IMR-90 (cell line): ENCODE results near the gene NUMA1. TPM values are rescaled to one million over a fixed set of nuclear protein-coding genes. Genes with fewer than 3 reads are reported as not detected.

Experiments used
- ATAC-seq: fragments of 200-7000 bp; cut with Tn5 transposase; 2 replicates; pipeline ENCODE4 v1.9.1; 2020; ENCODE audit warnings: low read depth, mild to moderate bottlenecking, moderate library complexity
- BruUV-seq: library from RNA; stranded (reverse); fragments of 400-500 nt; replicated peaks from 2 replicates; lab custom pipeline; 2021; lab: Mats Ljungman, UMichigan
- CTCF ChIA-PET: fragments of 300-600 bp; formaldehyde crosslinking; extraction: SDS; loops from one replicate; lab custom pipeline; 2021; ENCODE audit warnings: antibody characterized with exemption; lab: Yijun Ruan, JAX
- POLR2A ChIA-PET: fragments of 300-600 bp; sonication (Branson Sonifier 250); formaldehyde crosslinking; loops from one replicate; lab custom pipeline; 2022; ENCODE audit warnings: antibody characterized with exemption; ENCODE audit not compliant: unreplicated experiment; lab: Charles Lee
- DNase-seq: peaks from one replicate; pipeline ENCODE4 v3.0.0; 2013
- H2AFZ ChIP-seq: replicated peaks from 2 replicates; pipeline ENCODE3; 2013; ENCODE audit warnings: low read length, mild to moderate bottlenecking; ENCODE audit not compliant: poor library complexity
- H2AK5ac ChIP-seq: 2 replicates; pipeline ENCODE4 v1.6.1; 2013; ENCODE audit warnings: low read depth, low read length, inconsistent platforms
- H2AK9ac ChIP-seq: replicated peaks from 2 replicates; pipeline ENCODE3; 2013; ENCODE audit warnings: mild to moderate bottlenecking, low read depth, low read length, moderate library complexity; ENCODE audit not compliant: poor library complexity
- H2BK120ac ChIP-seq: 2 replicates; pipeline ENCODE4 v1.6.1; 2013; ENCODE audit warnings: low read depth, low read length, inconsistent platforms
- H2BK15ac ChIP-seq: 3 replicates; pipeline ENCODE4 v1.6.1; 2013; ENCODE audit warnings: low read depth, low read length, inconsistent platforms
- H2BK20ac ChIP-seq: 2 replicates; pipeline ENCODE4 v1.6.1; 2013; ENCODE audit warnings: low read depth, mild to moderate bottlenecking, inconsistent platforms, low read length, moderate library complexity
- H2BK5ac ChIP-seq: 2 replicates; pipeline ENCODE4 v1.6.1; 2013; ENCODE audit warnings: mild to moderate bottlenecking, low read depth, low read length, inconsistent platforms; ENCODE audit not compliant: poor library complexity, severe bottlenecking
- H3K14ac ChIP-seq: replicated peaks from 2 replicates; pipeline ENCODE4 v1.6.1; 2013; ENCODE audit warnings: low read depth, low read length, inconsistent platforms
- H3K18ac ChIP-seq: 2 replicates; pipeline ENCODE4 v1.6.1; 2013; ENCODE audit warnings: low read depth, low read length, control low read depth
- H3K23ac ChIP-seq: 2 replicates; pipeline ENCODE4 v1.6.1; 2013; ENCODE audit warnings: low read depth, low read length, inconsistent platforms
- H3K27ac ChIP-seq: 2 replicates; pipeline ENCODE4 v1.5.1; 2013; ENCODE audit warnings: mild to moderate bottlenecking, control low read depth, low read length; ENCODE audit not compliant: insufficient read depth
- H3K27me3 ChIP-seq: 2 replicates; pipeline ENCODE4 v1.6.1; 2013; ENCODE audit warnings: low read length; ENCODE audit not compliant: control insufficient read depth, insufficient read depth
- H3K36me3 ChIP-seq: 2 replicates; pipeline ENCODE4 v1.6.1; 2013; ENCODE audit warnings: low read length, mixed read lengths; ENCODE audit not compliant: control insufficient read depth, insufficient read depth
- H3K4ac ChIP-seq: 2 replicates; pipeline ENCODE4 v1.6.1; 2013; ENCODE audit warnings: low read depth, low read length, inconsistent platforms
- H3K4me1 ChIP-seq: 2 replicates; pipeline ENCODE4 v1.6.1; 2013; ENCODE audit warnings: low read length, mixed read lengths; ENCODE audit not compliant: control insufficient read depth, insufficient read depth
- H3K4me2 ChIP-seq: 2 replicates; pipeline ENCODE4 v1.6.1; 2013; ENCODE audit warnings: low read depth, mild to moderate bottlenecking, control low read depth, low read length, moderate library complexity
- H3K4me3 ChIP-seq: 2 replicates; pipeline ENCODE4 v1.5.1; 2013; ENCODE audit warnings: low read depth, mild to moderate bottlenecking, control low read depth, low read length, moderate library complexity; ENCODE audit not compliant: insufficient read depth
- H3K56ac ChIP-seq: 2 replicates; pipeline ENCODE4 v1.6.1; 2013; ENCODE audit warnings: low read length, inconsistent platforms; ENCODE audit not compliant: insufficient read depth; ENCODE audit errors: extremely low read depth
- H3K79me1 ChIP-seq, 2 experiments: 2 replicates each; pipeline ENCODE4 v1.6.1; 2013; ENCODE audit warnings: low read length in 2 of 2, inconsistent platforms in 1 of 2, low read depth in 1 of 2
- H3K9ac ChIP-seq: 2 replicates; pipeline ENCODE4 v1.6.1; 2013; ENCODE audit warnings: low read depth, low read length, control low read depth
- H3K9me1 ChIP-seq: 2 replicates; pipeline ENCODE4 v1.6.1; 2013; ENCODE audit warnings: low read length, inconsistent platforms; ENCODE audit not compliant: insufficient read depth
- H3K9me3 ChIP-seq: 2 replicates; pipeline ENCODE4 v1.6.1; 2013; ENCODE audit warnings: low read length; ENCODE audit not compliant: control insufficient read depth, insufficient read depth
- H4K20me1 ChIP-seq: 2 replicates; pipeline ENCODE4 v1.6.1; 2013; ENCODE audit warnings: low read length, inconsistent platforms; ENCODE audit not compliant: insufficient read depth
- H4K5ac ChIP-seq: 2 replicates; pipeline ENCODE4 v1.6.1; 2013; ENCODE audit warnings: mild to moderate bottlenecking, low read depth, low read length, control low read depth
- H4K8ac ChIP-seq, 2 experiments: 2 replicates each; pipeline ENCODE4 v1.6.1; 2013; ENCODE audit warnings: low read depth in 2 of 2, low read length in 2 of 2, control low read depth in 1 of 2, inconsistent platforms in 1 of 2
- H4K91ac ChIP-seq: 2 replicates; pipeline ENCODE4 v1.6.1; 2013; ENCODE audit warnings: low read depth, low read length, inconsistent platforms; ENCODE audit not compliant: insufficient read depth
- CHD1 ChIP-seq: IDR thresholded peaks from 2 replicates; pipeline ENCODE4 v1.6.1; 2012; ENCODE audit warnings: low read depth, low read length, improper control_type of control experiment
- FOS ChIP-seq: fragments of 150-350 bp; IDR thresholded peaks from 2 replicates; pipeline ENCODE4 v1.6.1; 2016; ENCODE audit warnings: low read depth, low read length
- NFE2L2 ChIP-seq: fragments of 150-350 bp; IDR thresholded peaks from 2 replicates; pipeline ENCODE4 v1.6.1; 2016; ENCODE audit warnings: low read depth, mild to moderate bottlenecking, low read length
- RCOR1 ChIP-seq: IDR thresholded peaks from 2 replicates; pipeline ENCODE4 v1.6.1; 2012; ENCODE audit warnings: mild to moderate bottlenecking, low read length, improper control_type of control experiment; ENCODE audit not compliant: insufficient replicate concordance
- WGBS, 2 experiments: methylation state at CpG; one replicate each; pipeline versions ENCODE4 v1.1.5 to v1.1.7; 2013; ENCODE audit warnings: missing lambda C conversion rate in 2 of 2; ENCODE audit not compliant: insufficient read length in 1 of 2; ENCODE audit errors: extremely low coverage in 2 of 2; 5-methylcytosine and 5-hydroxymethylcytosine counted together
- dilution Hi-C: fragments of 300-500 bp; cut with HindIII; formaldehyde crosslinking; loops from one replicate; pipeline ENCODE4 v1.14.3; 2018; ENCODE audit warnings: low sequenced_read_pairs; ENCODE audit not compliant: unreplicated experiment
- in situ Hi-C: fragments of 300-500 bp; cut with MboI; formaldehyde crosslinking; loops from 3 replicates; pipeline ENCODE4 v1.14.3; 2019; ENCODE audit warnings: low sequenced_read_pairs, inconsistent platforms, mixed read lengths
- intact Hi-C: fragments of 100-400 bp; cut with micrococcal nuclease; formaldehyde crosslinking; loops from 2 replicates; pipeline ENCODE4 v1.10.0; 2022
- polyA plus RNA-seq, 3 experiments: library from polyadenylated mRNA; depleted of rRNA; stranded (reverse); fragments of >200 nt; gene quantifications; 2 replicates each; pipeline ENCODE4 v1.2.3, GENCODE V29; 2012; ENCODE audit warnings: low replicate concordance in 1 of 3
- total RNA-seq: library from RNA; depleted of rRNA; stranded (reverse); fragments of >200 nt; gene quantifications from 2 replicates; pipeline ENCODE4 v1.2.3, GENCODE V29; 2012

The NUMA1 gene
- total and polyA plus RNA-seq, 2 of the 4 experiments (the other 2 are of a cell fraction): 61.7 to 97.0 TPM

DNA sequence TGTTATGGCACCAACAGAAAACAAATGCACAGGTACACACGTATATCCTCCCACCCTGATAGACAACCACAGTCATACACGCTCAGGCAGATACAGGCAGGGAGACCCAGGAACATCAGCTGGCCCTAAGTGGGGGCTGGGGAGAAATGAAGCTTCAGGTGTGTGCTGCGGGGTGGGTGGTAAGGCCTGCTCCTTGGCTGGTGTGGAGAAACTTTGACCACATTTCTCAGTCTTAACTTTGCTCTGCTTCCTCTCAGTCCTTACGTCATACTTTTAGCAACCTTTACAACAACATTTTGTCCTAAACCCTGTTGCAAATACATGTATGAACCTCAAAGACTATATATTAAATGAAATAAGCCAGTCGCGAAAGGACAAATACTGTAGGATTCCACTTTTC, 38.9 kb upstream of the NUMA1 start:
- in situ Hi-C loops: no loop called here
- H2AFZ ChIP-seq: no peak overlapping the region

More for the DNA sequence above, 38.9 kb upstream of the NUMA1 start:
- Histone ChIP-seq H2BK5ac (no peak overlapping the region), H3K9me3 (no peaks in the 10 kb centered on the region), H2AK9ac (no peak overlapping the region), H4K5ac (no peak overlapping the region), H3K23ac (no peak overlapping the region), H2BK15ac (no peak overlapping the region), H3K79me1 (no peaks in the 10 kb centered on the region), H3K4me1 (no peaks in the 10 kb centered on the region), H3K27ac (no peak overlapping the region), H4K20me1 (no peaks in the 10 kb centered on the region), H3K4me3 (no peak overlapping the region), H3K27me3 (no peaks in the 10 kb centered on the region; the same call in 1 of the 2 replicates), H3K36me3 (no peaks in the 10 kb centered on the region), H2BK20ac (no peak overlapping the region), H4K91ac (no peak overlapping the region), H3K9ac (no peak overlapping the region), H2AK5ac (no peak overlapping the region), H3K18ac (no peak overlapping the region), H3K56ac (no peak overlapping the region), H3K4ac (no peak overlapping the region), H3K14ac (no peak overlapping the region), H4K8ac (no peak overlapping the region), H2BK120ac (no peak overlapping the region), H3K9me1 (no peaks in the 10 kb centered on the region; the same call in 1 of the 2 replicates), H3K4me2 (no peak overlapping the region)
- dilution Hi-C loops: no loop called here
- DNase-seq (no peak), ATAC-seq (no peak)
- intact Hi-C loops: no loop called here
- no TSS peak for BruUV-seq
- ChIA-PET CTCF (no interaction called here), POLR2A (no interaction called here)
- no CpG with 5 or more reads among the region's 6 CpGs for WGBS, 2 experiments
- TF ChIP-seq RCOR1 (no peak), CHD1 (no peak), NFE2L2 (no peak), FOS (no peak)
